Effector memory CD4-positive, alpha-beta T cell (primary cell): ENCODE measurements around the gene BCKDHB.
"Not testable (repeated sequence)": the region's sequence is repeated elsewhere in the genome, so short reads cannot be mapped to it uniquely, and the experiment has no call there.

Source experiments
- DNase-seq, 3 donors: peaks; one replicate each; pipeline ENCODE4 v3.0.0-alpha.2; 2020
- H3K27ac ChIP-seq: 2 replicates; pipeline ENCODE4 v1.7.0; 2013; ENCODE audit warnings: mild to moderate bottlenecking, low read length, moderate library complexity; ENCODE audit not compliant: insufficient read depth, poor library complexity, severe bottlenecking
- H3K27me3 ChIP-seq: replicated peaks from 2 replicates; pipeline ENCODE4 v1.7.0; 2013; ENCODE audit warnings: mild to moderate bottlenecking, low read length; ENCODE audit not compliant: insufficient read depth, control insufficient read depth, poor library complexity, severe bottlenecking
- H3K36me3 ChIP-seq: 2 replicates; pipeline ENCODE4 v1.7.0; 2013; ENCODE audit warnings: mild to moderate bottlenecking, low read length, moderate library complexity; ENCODE audit not compliant: control insufficient read depth, insufficient read depth
- H3K4me1 ChIP-seq: 2 replicates; pipeline ENCODE4 v1.7.0; 2013; ENCODE audit warnings: low read length, mild to moderate bottlenecking; ENCODE audit not compliant: control insufficient read depth, insufficient read depth, poor library complexity, severe bottlenecking
- H3K4me3 ChIP-seq: 2 replicates; pipeline ENCODE4 v1.7.0; 2013; ENCODE audit warnings: low read length, low read depth, mild to moderate bottlenecking; ENCODE audit not compliant: insufficient read depth, poor library complexity, severe bottlenecking
- H3K9me3 ChIP-seq: 2 replicates; pipeline ENCODE4 v1.7.0; 2013; ENCODE audit warnings: mild to moderate bottlenecking, low read length, moderate library complexity; ENCODE audit not compliant: control insufficient read depth

The BCKDHB gene

DNA sequence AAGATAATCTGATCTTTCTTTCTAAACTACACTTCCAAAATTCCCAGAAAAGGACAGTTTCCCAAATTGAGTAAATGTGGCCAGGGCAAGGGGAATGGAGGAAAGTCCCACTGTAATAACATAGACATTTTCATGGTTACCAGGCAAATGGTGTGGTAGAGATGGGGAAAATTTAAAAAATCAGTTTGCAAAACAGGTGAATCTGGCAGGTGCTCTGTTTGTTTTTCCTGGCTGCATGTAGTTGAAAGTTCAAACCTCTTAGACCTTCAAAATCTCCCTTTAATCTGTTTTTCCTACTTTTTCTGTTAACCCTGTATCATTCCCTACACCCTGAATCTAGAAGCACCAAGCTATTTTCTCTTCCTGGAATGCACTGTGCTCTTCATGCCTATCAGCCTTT, 2.0 kb upstream of the BCKDHB start:
- no peak for DNase-seq
- H3K9me3 ChIP-seq: no peaks in the 10 kb centered on the region
- no peak overlapping the region for H3K27ac ChIP-seq
- no peaks in the 10 kb centered on the region for H3K27me3 ChIP-seq
- no peaks in the 10 kb centered on the region for H3K4me1 ChIP-seq
- no peaks in the 10 kb centered on the region for H3K36me3 ChIP-seq
- H3K4me3 ChIP-seq: no peak overlapping the region

DNA sequence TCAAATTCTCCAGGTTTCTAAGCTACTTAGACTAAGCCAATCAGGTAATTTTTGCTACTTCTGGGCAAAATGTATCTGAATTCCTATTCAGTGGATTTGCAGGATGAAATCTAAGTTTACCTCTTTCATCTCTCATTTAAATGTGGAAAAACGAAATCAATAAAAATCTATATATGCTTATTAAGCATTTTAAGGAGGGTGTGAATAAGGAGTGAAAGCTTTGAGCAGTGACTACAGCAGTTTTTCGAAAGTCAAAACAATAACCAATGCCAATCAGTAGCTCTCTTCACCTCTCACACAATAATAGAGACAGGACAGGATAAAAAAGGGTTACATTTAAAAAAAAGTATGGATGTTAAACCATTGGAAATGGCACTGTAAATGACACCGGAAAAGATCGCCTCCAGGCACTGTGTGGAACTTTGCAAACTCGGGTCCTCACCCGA, 476 bp upstream of the BCKDHB start:
- no peaks in the 10 kb centered on the region for H3K36me3 ChIP-seq
- no peaks in the 10 kb centered on the region for H3K4me1 ChIP-seq
- H3K9me3 ChIP-seq: no peaks in the 10 kb centered on the region
- peak overlapping the region; percentile 18 for H3K4me3 ChIP-seq
- H3K27ac ChIP-seq: no peak overlapping the region
- no peaks in the 10 kb centered on the region for H3K27me3 ChIP-seq
- no peak for DNase-seq

DNA sequence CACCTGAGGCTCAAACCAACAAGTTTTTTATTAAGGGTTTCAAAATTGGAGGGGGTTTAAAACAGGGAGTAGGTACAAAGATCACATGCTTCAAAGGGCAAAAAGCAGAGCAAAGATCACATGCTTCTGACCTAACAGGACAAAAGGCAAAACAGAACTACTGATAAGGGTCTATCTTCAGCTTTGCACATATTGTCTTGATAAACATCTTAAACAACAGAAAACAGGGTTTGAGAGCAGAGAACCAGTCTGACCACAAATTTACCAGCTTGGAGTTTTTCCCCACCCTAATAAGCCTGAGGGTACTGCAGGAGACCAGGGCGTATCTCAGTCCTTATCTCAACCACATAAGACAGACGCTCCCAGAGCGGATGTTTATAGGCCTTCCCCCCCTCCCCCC, 16.1 kb downstream of the BCKDHB start:
- not testable (repeated sequence) for H3K36me3 ChIP-seq, H3K9me3 ChIP-seq, H3K4me3 ChIP-seq, DNase-seq, H3K4me1 ChIP-seq, H3K27ac ChIP-seq, H3K27me3 ChIP-seq

DNA sequence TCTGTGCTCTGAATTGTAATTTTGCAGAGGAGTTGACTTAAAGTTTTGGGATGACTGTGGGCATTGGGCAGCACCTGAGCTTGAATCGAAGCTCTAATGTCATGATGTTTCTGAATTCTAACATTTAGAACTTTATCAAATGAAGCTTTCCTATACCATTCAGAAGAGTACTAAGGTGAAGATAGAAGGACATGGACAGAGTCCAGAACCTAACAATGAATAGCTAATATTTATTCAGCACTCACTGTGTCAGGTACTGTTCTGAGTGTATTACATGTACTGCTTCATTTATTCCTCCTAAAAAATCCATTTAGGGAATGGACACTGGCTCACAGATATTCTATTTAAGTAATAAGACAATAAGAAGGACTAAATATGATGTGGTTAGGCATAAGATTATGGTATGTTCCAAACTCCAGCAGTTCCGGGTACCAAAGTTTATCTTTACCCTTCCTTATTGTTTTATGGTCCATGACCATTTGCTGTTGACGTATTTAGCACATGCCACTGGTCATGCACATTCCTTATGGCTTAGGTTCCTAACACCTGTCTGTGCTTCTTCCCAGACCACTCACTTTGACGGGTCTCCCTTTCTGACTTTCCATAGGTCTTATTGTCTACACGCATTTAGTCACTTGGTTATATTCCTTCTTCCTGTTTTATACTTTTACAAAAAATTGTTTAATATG, 20.3 kb downstream of the BCKDHB start:
- Histone ChIP-seq H3K27me3 (no peaks in the 10 kb centered on the region), H3K36me3 (peaks cover 6% of the 10 kb centered on the region), H3K4me1 (no peaks in the 10 kb centered on the region), H3K4me3 (no peak overlapping the region), H3K27ac (no peak overlapping the region), H3K9me3 (no peaks in the 10 kb centered on the region)
- DNase-seq: no peak

DNA sequence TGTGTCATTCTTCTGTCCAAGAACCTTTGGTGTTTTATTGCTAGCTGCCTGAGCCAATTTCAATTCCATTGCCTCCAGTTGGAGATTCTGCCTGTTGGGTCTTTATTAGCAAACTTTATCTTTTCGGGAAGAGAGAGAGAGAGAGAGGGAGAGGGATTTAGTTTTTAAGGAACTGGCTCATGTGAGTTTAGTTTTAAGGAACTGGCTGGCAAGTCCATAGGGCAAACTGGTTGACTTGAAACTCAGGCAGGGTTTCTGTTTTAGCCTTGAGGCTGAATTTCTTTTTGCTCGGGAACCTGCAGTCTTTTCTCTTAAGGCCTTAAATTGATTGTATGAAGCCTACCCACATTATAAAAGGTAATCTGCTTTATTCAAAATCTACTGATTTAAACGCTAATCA, 23.0 kb downstream of the BCKDHB start:
- Histone ChIP-seq H3K27me3 (no peaks in the 10 kb centered on the region), H3K4me1 (no peaks in the 10 kb centered on the region), H3K4me3 (no peak overlapping the region), H3K27ac (no peak overlapping the region), H3K9me3 (no peaks in the 10 kb centered on the region), H3K36me3 (peaks cover 6% of the 10 kb centered on the region)
- DNase-seq: no peak

DNA sequence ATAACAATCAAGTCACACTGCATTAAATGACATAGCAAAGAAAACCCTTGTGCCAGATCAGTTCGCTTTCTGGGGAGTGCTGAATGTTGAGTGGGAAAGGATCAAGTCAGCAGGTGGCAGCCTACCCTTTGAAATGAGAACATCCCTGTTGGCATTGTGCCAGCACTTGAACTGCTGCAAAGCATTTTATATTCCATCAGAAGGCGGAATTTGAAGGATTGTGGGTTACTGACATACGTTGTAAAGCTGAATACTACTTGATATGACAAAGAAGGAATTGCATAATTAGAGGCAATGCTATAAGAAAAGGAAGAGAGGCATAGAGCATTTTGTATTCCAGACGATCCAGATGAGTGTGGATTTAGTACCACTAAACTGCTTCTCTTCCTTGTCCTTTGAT, 26.5 kb downstream of the BCKDHB start:
- Histone ChIP-seq H3K36me3 (peaks cover 6% of the 10 kb centered on the region), H3K27ac (no peak overlapping the region), H3K27me3 (no peaks in the 10 kb centered on the region), H3K9me3 (no peaks in the 10 kb centered on the region), H3K4me1 (no peaks in the 10 kb centered on the region), H3K4me3 (no peak overlapping the region)
- DNase-seq: peak in 1 of 3 donors; percentile 9

DNA sequence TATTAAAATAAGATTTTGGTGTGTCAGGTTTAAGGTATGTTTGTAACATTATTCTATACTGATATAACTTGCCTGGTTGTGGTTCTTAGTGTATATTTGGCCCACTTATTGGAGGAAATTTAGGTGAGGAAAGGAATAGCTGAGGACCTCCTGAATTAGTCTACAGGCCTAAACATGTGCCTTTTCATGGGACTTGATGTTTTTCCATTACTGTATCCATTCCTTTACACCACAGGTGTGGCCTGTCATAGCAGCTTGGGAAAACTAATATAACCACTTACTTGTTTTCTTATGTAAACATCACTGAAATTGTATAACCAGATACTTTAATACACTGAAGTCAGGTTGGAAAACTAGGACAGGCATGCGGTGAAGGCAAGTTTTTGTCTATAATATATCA, 27.6 kb downstream of the BCKDHB start:
- peaks cover 6% of the 10 kb centered on the region for H3K36me3 ChIP-seq
- no peaks in the 10 kb centered on the region for H3K9me3 ChIP-seq
- DNase-seq: no peak
- no peak overlapping the region for H3K4me3 ChIP-seq
- H3K4me1 ChIP-seq: no peaks in the 10 kb centered on the region
- H3K27ac ChIP-seq: no peak overlapping the region
- H3K27me3 ChIP-seq: no peaks in the 10 kb centered on the region

DNA sequence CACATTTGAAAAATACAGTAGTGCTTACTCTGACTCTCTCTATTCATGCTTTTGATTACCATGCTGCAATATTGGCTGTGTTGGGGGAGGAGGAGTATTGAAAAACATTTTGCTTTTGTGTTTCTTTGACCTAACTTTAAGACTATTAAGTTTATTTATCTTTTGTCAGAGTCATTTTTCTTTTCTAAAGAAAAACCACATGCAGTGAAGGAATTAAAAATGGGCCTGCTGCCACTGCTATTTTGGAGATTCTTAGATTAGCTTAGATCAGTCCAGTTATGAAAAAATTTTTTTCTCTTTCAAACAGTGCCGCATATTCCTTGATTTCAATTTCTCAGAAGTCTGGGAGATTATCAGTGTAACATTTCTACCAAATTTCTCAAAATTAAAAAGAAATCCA, 36.1 kb downstream of the BCKDHB start:
- no peak for DNase-seq
- no peak overlapping the region for H3K4me3 ChIP-seq
- H3K27ac ChIP-seq: no peak overlapping the region
- no peaks in the 10 kb centered on the region for H3K9me3 ChIP-seq
- H3K4me1 ChIP-seq: no peaks in the 10 kb centered on the region
- no peaks in the 10 kb centered on the region for H3K36me3 ChIP-seq
- no peaks in the 10 kb centered on the region for H3K27me3 ChIP-seq

DNA sequence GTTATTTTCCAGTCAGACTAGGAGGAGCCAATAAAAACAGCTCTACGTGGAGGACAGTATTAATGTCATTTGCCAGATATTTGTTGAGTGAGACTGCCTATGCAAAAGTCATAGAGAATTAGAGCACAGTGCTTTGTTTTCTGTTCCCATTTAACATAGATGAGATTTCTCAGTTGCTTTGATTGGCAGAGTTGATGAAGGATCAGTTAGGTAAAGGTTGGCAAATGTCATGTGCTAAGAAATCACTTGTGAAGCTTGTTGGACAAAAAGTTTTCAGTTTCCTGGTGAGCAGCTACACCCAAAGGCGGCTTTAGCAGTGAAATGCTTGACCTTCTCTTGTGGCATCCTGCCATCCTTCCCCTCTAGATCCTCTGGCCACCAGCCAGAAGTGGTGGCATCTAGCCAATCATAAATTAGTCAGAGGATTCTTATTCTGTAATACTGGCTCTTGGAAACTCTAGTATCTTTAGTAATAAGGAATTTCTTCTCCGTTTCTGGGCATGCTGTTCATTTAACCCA, 37.0 kb downstream of the BCKDHB start:
- Histone ChIP-seq H3K36me3 (no peaks in the 10 kb centered on the region), H3K4me1 (no peaks in the 10 kb centered on the region), H3K9me3 (no peaks in the 10 kb centered on the region), H3K27ac (no peak overlapping the region), H3K27me3 (no peaks in the 10 kb centered on the region), H3K4me3 (no peak overlapping the region)
- DNase-seq: no peak

DNA sequence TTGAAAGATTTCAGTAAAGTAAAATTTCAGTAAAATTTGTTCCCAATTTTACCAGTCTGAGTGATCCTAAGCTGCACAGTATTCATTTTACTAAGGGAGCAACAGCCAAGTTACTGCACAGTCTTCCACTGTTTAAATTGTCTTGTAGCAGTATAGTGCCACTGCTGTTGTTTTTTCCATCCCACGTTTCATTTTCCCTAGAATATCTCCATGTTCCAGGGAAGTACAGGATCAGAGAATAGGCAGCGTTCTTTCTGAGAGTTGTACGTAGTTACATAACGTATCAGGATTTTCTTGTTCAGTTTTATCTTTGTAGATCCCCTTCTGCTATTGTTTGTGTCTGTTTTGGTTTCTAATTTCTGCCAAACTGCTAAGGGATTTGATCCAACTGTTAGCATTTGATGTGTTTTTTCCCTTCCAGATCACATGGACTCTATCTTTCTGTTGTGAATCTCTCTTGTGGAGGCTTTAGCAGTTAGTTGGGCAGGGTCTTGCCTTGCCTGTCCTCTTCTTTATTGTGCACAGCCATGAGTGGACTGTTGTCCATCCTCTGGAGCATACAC, 38.4 kb downstream of the BCKDHB start:
- Histone ChIP-seq H3K36me3 (no peaks in the 10 kb centered on the region), H3K27ac (no peak overlapping the region), H3K4me1 (no peaks in the 10 kb centered on the region), H3K4me3 (no peak overlapping the region), H3K9me3 (no peaks in the 10 kb centered on the region), H3K27me3 (no peaks in the 10 kb centered on the region)
- no peak for DNase-seq
